Suppressor macrophage (primary cell): ENCODE data around the gene CDH4.

ENCODE experiments used
- DNase-seq, 4 experiments: peaks; one replicate each; pipeline ENCODE4 v3.0.0-alpha.2; 2020 to 2022

CDH4 gene

GRCh38 chr20:61682114-61682995 lies 430.3 kb downstream of the CDH4 start:
- DNase-seq, result no peak

DNA sequence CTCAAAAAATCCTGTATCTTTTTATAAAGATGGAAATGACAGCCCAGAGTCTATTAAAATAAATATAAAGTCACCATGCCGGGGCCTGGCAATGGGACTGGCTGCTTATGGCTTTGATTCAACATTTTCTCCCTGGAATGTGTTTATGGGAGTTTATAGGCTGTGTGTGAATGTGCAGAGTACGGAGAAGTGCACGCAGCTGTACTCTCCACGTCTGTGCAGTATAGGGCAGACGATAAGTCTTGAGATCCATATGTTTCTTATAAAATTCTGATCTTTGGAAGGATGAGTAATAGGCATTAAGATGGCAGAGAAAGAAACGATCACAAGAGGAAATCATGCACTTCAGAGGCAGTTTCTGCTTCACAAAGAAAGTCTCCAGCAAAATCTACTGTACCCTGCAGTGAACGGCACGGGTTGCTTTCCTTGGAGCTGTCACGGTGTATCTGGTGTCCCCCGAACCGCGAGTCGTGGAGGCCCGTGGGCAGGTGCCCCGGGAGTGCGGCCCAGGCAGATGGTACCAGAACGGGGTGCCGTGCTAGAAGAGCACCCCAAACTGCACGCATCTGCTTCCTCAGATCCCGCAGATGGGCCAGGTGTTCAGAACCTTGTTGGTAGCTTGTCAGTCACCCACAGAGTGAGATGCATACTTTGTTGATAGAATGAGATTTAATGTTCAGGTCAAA lies 431.1 kb downstream of the CDH4 start:
- DNase-seq, result no peak

DNA sequence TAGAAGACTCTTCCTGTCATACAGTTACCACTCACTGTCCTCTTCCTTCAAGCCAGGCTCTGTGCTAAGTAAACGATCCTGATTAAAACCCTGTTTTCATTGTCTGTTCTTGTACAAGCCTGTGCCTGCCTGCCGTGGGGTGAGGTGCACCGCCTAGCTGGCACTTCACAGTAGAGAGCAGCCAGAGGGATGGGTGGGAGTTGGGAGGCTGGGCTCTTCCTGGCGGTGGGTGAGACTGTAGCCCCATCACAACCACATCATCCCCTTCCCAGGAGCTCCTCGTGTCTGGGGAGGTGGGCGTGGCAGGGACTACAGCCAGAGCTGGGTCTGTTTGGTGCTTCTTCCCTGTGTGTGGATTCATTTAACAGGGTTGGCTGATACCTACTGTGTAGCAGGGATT lies 431.7 kb downstream of the CDH4 start:
- DNase-seq, result no peak

GRCh38 chr20:61684136-61684535 lies 432.1 kb downstream of the CDH4 start:
- no peak for DNase-seq

DNA sequence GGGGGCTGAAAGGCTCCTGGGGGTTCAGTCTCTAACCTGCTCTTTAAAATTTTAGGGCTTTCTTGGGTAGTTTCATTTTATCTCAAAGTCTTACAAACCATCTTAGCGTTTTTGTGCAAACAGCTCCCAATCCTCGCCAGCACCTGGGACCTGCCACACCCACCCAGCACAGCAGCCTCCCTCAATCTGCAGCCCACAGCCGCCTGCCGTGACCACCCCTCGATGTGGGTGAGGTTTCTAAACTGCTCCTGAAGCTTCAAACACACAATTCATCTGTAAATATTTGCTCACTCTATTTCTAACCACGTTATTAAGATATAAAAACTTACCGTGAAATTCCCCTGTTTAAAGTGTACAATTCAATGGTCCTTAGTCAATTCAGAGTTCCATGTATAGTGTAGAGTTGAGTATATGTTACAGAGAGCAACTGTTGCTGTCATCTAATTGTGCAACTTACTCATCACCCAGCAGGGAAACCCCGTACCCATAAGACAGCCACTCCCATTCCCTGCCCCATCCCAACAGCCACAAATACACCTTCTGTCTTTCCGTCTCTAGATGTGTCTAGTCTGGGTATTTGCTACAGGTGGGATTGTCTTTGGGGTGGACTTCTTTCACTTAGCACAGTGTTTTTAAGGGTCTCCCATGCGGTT lies 432.6 kb downstream of the CDH4 start:
- no peak for DNase-seq

DNA sequence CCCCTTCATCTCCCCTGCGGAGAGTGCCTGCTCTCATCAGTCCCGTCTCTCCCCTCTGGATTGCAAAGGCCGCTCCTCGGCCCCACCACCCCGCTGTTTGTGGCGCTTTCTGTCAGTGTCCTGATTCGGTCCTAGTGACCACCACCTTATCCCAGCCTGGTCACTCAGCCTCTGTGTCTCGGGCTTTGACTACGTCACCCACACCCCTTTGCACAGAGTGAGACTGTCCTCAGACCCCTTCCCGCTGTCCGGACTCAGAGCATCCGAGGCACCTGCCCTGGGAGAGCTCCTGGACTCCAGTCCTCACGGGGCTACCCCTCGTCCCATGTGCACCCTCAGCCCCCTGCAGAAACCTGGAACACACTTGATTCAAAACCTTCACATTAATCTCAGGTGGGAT lies 433.4 kb downstream of the CDH4 start:
- DNase-seq, result no peak

DNA sequence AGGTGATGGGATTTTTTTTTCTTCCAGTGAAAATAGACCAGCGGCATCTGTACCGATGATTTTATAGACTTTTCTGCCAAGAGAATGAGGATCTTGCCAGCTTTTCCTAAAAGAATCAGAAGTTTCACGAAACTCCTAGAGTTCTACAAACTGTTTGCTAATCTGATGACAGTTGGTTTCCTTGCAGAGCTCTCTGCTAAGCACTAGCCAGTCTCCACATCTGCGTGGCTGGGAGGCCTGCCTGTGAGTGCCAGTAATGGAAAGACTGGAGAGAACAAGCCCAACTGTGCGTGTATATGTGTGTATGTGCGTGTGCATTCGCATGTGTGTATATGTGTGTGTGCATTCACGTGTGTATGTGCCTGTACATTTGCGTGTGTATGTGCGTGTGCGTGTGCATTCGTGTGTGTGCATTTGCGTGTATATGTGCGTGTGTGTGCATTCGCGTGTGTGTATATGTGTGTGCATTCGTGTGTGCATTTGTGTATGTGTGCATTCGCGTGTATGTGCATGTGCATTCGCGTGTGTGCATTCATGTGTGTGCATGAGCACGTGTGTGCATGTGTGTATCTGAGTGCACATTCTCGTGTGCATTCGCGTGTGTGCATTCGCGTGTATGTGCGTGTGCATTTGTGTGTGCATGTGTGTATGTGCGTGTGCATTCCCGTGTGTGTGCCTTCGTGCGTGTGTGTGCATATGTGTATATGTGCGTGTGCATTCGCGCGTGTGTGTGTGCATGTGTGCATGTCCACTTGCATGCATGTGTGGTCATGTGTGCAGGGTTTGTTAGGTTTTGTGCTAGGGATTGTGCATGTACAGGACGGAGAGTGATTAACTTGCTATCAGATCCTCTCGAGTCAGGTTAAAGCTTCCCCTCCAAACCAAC lies 434.2 kb downstream of the CDH4 start:
- DNase-seq, result no peak

GRCh38 chr20:61688411-61688810 lies 436.4 kb downstream of the CDH4 start:
- no peak for DNase-seq

GRCh38 chr20:61690150-61690549 lies 438.1 kb downstream of the CDH4 start:
- DNase-seq, result no peak

GRCh38 chr20:61690993-61691838 lies 439.2 kb downstream of the CDH4 start:
- DNase-seq, result no peak

- no peak for DNase-seq
These were observed 439.9 kb downstream of the CDH4 start for GRCh38 chr20:61691978-61692377.

DNA sequence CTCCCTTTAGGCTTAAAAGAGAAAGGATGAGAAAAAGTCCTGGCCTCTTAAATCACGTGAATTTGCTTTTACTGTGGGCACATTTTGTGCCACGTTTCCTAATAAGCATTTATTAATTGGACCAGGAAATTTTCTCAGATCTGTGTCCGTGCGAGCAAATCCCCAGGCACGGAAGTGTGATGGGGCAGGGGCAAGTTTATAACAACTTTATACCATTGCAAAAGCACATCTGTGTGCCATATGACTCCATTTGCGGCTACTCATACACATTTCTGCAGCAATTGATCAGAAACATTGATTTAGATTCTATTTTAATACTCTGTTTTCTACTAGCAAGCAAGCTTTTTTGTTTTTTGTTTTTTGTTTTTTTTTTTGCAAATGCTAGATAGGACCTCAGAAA lies 440.4 kb downstream of the CDH4 start:
- DNase-seq, result no peak

- DNase-seq, result no peak
These were observed 441.1 kb downstream of the CDH4 start for GRCh38 chr20:61693055-61693600.

DNA sequence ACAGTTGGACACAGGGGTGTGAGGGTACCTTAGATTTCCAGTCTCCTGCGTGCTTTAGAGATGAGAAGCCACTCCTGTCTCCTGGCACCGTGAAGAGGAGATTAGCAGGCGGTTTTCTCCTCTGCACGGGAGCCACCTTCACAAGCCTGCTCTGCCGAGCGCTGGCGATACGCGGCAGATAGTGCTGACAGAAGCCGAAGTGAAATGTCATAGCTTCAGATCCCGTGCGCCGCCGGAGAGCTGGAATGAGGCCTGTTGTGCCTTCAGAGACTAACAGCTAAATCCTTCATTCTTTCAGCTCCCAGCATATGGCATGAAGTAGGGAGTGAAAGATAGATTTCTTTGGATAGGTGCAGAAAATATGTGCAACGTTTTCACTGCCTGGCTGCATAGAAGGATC lies 442.6 kb downstream of the CDH4 start:
- no peak for DNase-seq

- DNase-seq, result no peak
These were observed 443.7 kb downstream of the CDH4 start for GRCh38 chr20:61695741-61696140.

GRCh38 chr20:61696181-61696735 lies 444.2 kb downstream of the CDH4 start:
- DNase-seq, result no peak

DNA sequence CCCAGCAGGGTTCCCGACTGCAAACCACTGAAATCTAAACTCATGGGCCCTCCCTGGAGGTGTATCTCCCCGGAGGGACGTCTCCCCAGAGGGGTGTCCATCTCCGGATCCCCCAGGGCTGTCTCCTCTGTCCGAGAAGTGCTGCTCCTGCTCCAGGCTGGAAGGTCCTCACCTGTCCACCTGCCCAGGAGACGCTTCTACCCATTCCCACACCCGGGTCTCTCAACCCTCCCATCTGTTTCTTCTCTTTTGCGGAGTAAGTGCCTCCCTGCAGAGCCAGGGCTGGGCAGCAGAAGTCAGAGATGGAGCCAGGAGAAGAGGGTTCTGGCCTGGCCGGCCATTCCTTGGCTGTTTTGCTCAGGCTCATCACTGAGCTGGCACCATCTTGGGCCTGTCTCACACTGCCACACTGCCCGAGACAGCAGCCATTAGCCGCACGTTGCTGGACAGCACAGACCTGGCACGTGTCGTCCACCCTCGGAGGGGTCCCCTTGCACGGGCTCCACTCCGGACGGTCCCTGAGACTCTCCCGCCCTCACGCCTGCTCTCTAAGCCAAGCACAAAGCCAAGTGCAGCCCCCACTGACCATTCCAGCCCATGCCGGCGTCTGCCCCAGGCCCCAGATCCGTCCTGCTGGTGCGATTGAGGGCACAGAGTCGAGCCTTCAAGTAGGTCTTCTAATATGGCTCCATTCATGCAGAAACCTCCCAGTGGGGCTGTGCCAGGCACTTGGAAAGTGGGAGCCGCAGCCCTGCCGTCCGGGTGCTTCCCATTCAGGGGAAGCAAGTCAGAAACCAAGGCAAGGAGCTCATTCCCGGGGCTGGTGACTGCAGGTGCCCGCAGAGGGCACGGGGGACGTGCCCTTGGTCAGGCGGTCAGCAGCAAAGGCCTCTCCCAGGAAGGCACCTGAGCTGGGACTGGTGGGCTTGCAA lies 445.9 kb downstream of the CDH4 start:
- DNase-seq, result no peak

- DNase-seq, result no peak
These were observed 446.8 kb downstream of the CDH4 start for GRCh38 chr20:61698598-61699494.
